ENCODE measurements around the gene VWA2. TPM values are rescaled to one million over a fixed set of nuclear protein-coding genes. Genes with fewer than 3 reads are reported as not detected.
"Not testable (repeated sequence)": the region's sequence is repeated elsewhere in the genome, so short reads cannot be mapped to it uniquely, and the experiment has no call there.

Gene VWA2
- total and polyA plus RNA-seq, 9 donors = 0.04 to 4.1 (median 0.23) TPM

GRCh38 chr10:114326795-114327194 lies 87.7 kb downstream of the VWA2 start:
- DNase-seq = no peak
- Histone ChIP-seq H3K27me3 (ENCODE audit: control insufficient read depth, insufficient read depth, low read length) (no peaks in the 10 kb centered on the region), H3K27ac (ENCODE audit: low read length) (no peak overlapping the region), H3K9me3 (replicated peaks; ENCODE audit: control insufficient read depth, low read depth, low read length) (no peaks in the 10 kb centered on the region), H3K4me1 (ENCODE audit: control insufficient read depth, insufficient read depth, low read length) (peaks cover 34% of the 10 kb centered on the region), H3K4me3 (ENCODE audit: low read length) (no peak overlapping the region), H3K36me3 (ENCODE audit: control insufficient read depth, insufficient read depth, low read length) (peaks cover 30% of the 10 kb centered on the region)
- no CpG with 5 or more reads among the region's 2 CpGs for WGBS (ENCODE audit: insufficient coverage)

- DNase-seq = peak; percentile 92
- H3K4me3 ChIP-seq (ENCODE audit: low read length) = no peak overlapping the region
- H3K27me3 ChIP-seq (ENCODE audit: control insufficient read depth, insufficient read depth, low read length) = no peaks in the 10 kb centered on the region
- H3K27ac ChIP-seq (ENCODE audit: low read length) = no peak overlapping the region
- peaks cover 44% of the 10 kb centered on the region for H3K4me1 ChIP-seq (ENCODE audit: control insufficient read depth, insufficient read depth, low read length)
- H3K36me3 ChIP-seq (ENCODE audit: control insufficient read depth, insufficient read depth, low read length) = peaks cover 28% of the 10 kb centered on the region
- no peaks in the 10 kb centered on the region for H3K9me3 ChIP-seq (replicated peaks; ENCODE audit: control insufficient read depth, low read depth, low read length)
- WGBS (ENCODE audit: insufficient coverage) = 50% methylated on average over 11 of the region's 15 CpGs
Observed at GRCh38 chr10:114327537-114328440, 88.7 kb downstream of the VWA2 start.

- 49% methylated on average over 3 of the region's 6 CpGs for WGBS (ENCODE audit: insufficient coverage)
- H3K27ac ChIP-seq (ENCODE audit: low read length) = no peak overlapping the region
- no peak overlapping the region for H3K4me3 ChIP-seq (ENCODE audit: low read length)
- H3K27me3 ChIP-seq (ENCODE audit: control insufficient read depth, insufficient read depth, low read length) = no peaks in the 10 kb centered on the region
- H3K9me3 ChIP-seq (replicated peaks; ENCODE audit: control insufficient read depth, low read depth, low read length) = no peaks in the 10 kb centered on the region
- H3K4me1 ChIP-seq (ENCODE audit: control insufficient read depth, insufficient read depth, low read length) = peaks cover 51% of the 10 kb centered on the region
- no peak for DNase-seq
- peaks cover 24% of the 10 kb centered on the region for H3K36me3 ChIP-seq (ENCODE audit: control insufficient read depth, insufficient read depth, low read length)
Observed at GRCh38 chr10:114328441-114328812, 89.4 kb downstream of the VWA2 start.

- WGBS (ENCODE audit: insufficient coverage) = 41% methylated on average over 6 of the region's 6 CpGs
Observed at GRCh38 chr10:114328874-114329273, 89.8 kb downstream of the VWA2 start.

GRCh38 chr10:114329634-114330365 lies 90.7 kb downstream of the VWA2 start:
- no peak overlapping the region for H3K4me3 ChIP-seq (ENCODE audit: low read length)
- peaks cover 24% of the 10 kb centered on the region for H3K36me3 ChIP-seq (ENCODE audit: control insufficient read depth, insufficient read depth, low read length)
- no peaks in the 10 kb centered on the region for H3K27me3 ChIP-seq (ENCODE audit: control insufficient read depth, insufficient read depth, low read length)
- H3K27ac ChIP-seq (ENCODE audit: low read length) = peak overlapping the region; percentile 11
- peaks cover 62% of the 10 kb centered on the region for H3K4me1 ChIP-seq (ENCODE audit: control insufficient read depth, insufficient read depth, low read length)
- peak; percentile 63 for DNase-seq
- no peaks in the 10 kb centered on the region for H3K9me3 ChIP-seq (replicated peaks; ENCODE audit: control insufficient read depth, low read depth, low read length)
- 53% methylated on average over 5 of the region's 10 CpGs for WGBS (ENCODE audit: insufficient coverage)

More at GRCh38 chr10:114328874-114329273, 89.8 kb downstream of the VWA2 start:
- no peak overlapping the region for H3K27ac ChIP-seq (ENCODE audit: low read length)
- peaks cover 24% of the 10 kb centered on the region for H3K36me3 ChIP-seq (ENCODE audit: control insufficient read depth, insufficient read depth, low read length)
- no peak overlapping the region for H3K4me3 ChIP-seq (ENCODE audit: low read length)
- DNase-seq = no peak
- peaks cover 54% of the 10 kb centered on the region for H3K4me1 ChIP-seq (ENCODE audit: control insufficient read depth, insufficient read depth, low read length)
- no peaks in the 10 kb centered on the region for H3K27me3 ChIP-seq (ENCODE audit: control insufficient read depth, insufficient read depth, low read length)
- no peaks in the 10 kb centered on the region for H3K9me3 ChIP-seq (replicated peaks; ENCODE audit: control insufficient read depth, low read depth, low read length)

- DNase-seq = peak; percentile 60
- Histone ChIP-seq H3K9me3 (replicated peaks; ENCODE audit: control insufficient read depth, low read depth, low read length) (no peaks in the 10 kb centered on the region), H3K36me3 (ENCODE audit: control insufficient read depth, insufficient read depth, low read length) (peaks cover 23% of the 10 kb centered on the region), H3K27ac (ENCODE audit: low read length) (peak overlapping the region; percentile 31), H3K27me3 (ENCODE audit: control insufficient read depth, insufficient read depth, low read length) (no peaks in the 10 kb centered on the region), H3K4me3 (ENCODE audit: low read length) (no peak overlapping the region), H3K4me1 (ENCODE audit: control insufficient read depth, insufficient read depth, low read length) (peaks cover 75% of the 10 kb centered on the region)
- 34% methylated on average over 3 of the region's 14 CpGs for WGBS (ENCODE audit: insufficient coverage)
Observed at GRCh38 chr10:114332301-114333192, 93.5 kb downstream of the VWA2 start.

GRCh38 chr10:114333441-114333840 lies 94.4 kb downstream of the VWA2 start:
- Histone ChIP-seq H3K36me3 (ENCODE audit: control insufficient read depth, insufficient read depth, low read length) (peaks cover 27% of the 10 kb centered on the region), H3K4me1 (ENCODE audit: control insufficient read depth, insufficient read depth, low read length) (peaks cover 72% of the 10 kb centered on the region), H3K27ac (ENCODE audit: low read length) (peak overlapping the region; percentile 31)
- WGBS (ENCODE audit: insufficient coverage) = 76% methylated on average over 4 of the region's 5 CpGs
- not testable (repeated sequence) for H3K4me3 ChIP-seq (ENCODE audit: low read length); DNase-seq; H3K9me3 ChIP-seq (replicated peaks; ENCODE audit: control insufficient read depth, low read depth, low read length); H3K27me3 ChIP-seq (ENCODE audit: control insufficient read depth, insufficient read depth, low read length)

GRCh38 chr10:114334301-114334700 lies 95.2 kb downstream of the VWA2 start:
- Histone ChIP-seq H3K27ac (ENCODE audit: low read length) (no peak overlapping the region), H3K4me3 (ENCODE audit: low read length) (no peak overlapping the region), H3K4me1 (ENCODE audit: control insufficient read depth, insufficient read depth, low read length) (peaks cover 63% of the 10 kb centered on the region), H3K9me3 (replicated peaks; ENCODE audit: control insufficient read depth, low read depth, low read length) (no peaks in the 10 kb centered on the region), H3K36me3 (ENCODE audit: control insufficient read depth, insufficient read depth, low read length) (peaks cover 25% of the 10 kb centered on the region), H3K27me3 (ENCODE audit: control insufficient read depth, insufficient read depth, low read length) (no peaks in the 10 kb centered on the region)
- no peak for DNase-seq
- WGBS (ENCODE audit: insufficient coverage) = 72% methylated on average over 4 of the region's 6 CpGs

- H3K27me3 ChIP-seq (ENCODE audit: control insufficient read depth, insufficient read depth, low read length) = no peaks in the 10 kb centered on the region
- no peak overlapping the region for H3K27ac ChIP-seq (ENCODE audit: low read length)
- peaks cover 27% of the 10 kb centered on the region for H3K36me3 ChIP-seq (ENCODE audit: control insufficient read depth, insufficient read depth, low read length)
- no CpG with 5 or more reads among the region's 3 CpGs for WGBS (ENCODE audit: insufficient coverage)
- no peaks in the 10 kb centered on the region for H3K9me3 ChIP-seq (replicated peaks; ENCODE audit: control insufficient read depth, low read depth, low read length)
- no peak overlapping the region for H3K4me3 ChIP-seq (ENCODE audit: low read length)
- H3K4me1 ChIP-seq (ENCODE audit: control insufficient read depth, insufficient read depth, low read length) = peaks cover 55% of the 10 kb centered on the region
- DNase-seq = no peak
Observed at GRCh38 chr10:114335614-114336013, 96.6 kb downstream of the VWA2 start.
